ENCODE measurements around the gene KIF9.
"Not testable (repeated sequence)": the region's sequence is repeated elsewhere in the genome, so short reads cannot be mapped to it uniquely, and the experiment has no call there.

KIF9 gene

GRCh38 chr3:47251689-47252088 lies 30.9 kb downstream of the KIF9 start:
- H3K4me1 ChIP-seq (ENCODE audit: insufficient read depth, low read length, severe bottlenecking): no peaks in the 10 kb centered on the region

GRCh38 chr3:47251085-47251484 lies 31.5 kb downstream of the KIF9 start:
- H3K9ac ChIP-seq (ENCODE audit: low read length); H3K4me1 ChIP-seq (ENCODE audit: insufficient read depth, low read length, severe bottlenecking); H3K4me3 ChIP-seq (ENCODE audit: low read depth, low read length, poor library complexity, severe bottlenecking); H3K4me2 ChIP-seq (ENCODE audit: low read length); H2AFZ ChIP-seq (ENCODE audit: low read length); H3K27me3 ChIP-seq (ENCODE audit: insufficient read depth, low read length); H3F3A ChIP-seq (ENCODE audit: insufficient read depth, low read length); H3K9me3 ChIP-seq (ENCODE audit: low read length); H3K27ac ChIP-seq (ENCODE audit: low read depth, low read length, poor library complexity, severe bottlenecking); H4K20me1 ChIP-seq (ENCODE audit: insufficient read depth, low read length); H3K36me3 ChIP-seq (ENCODE audit: insufficient read depth, low read length); H3K79me2 ChIP-seq (ENCODE audit: insufficient read depth, low read length); H3K9me2 ChIP-seq (ENCODE audit: low read depth, low read length): not testable (repeated sequence)

More at GRCh38 chr3:47251689-47252088, 30.9 kb downstream of the KIF9 start:
- Histone ChIP-seq H3F3A (ENCODE audit: insufficient read depth, low read length) (no peaks in the 10 kb centered on the region), H3K9me3 (ENCODE audit: low read length) (no peaks in the 10 kb centered on the region), H3K4me3 (ENCODE audit: low read depth, low read length, poor library complexity, severe bottlenecking) (no peak overlapping the region), H3K36me3 (ENCODE audit: insufficient read depth, low read length) (no peaks in the 10 kb centered on the region), H3K27me3 (ENCODE audit: insufficient read depth, low read length) (no peaks in the 10 kb centered on the region), H3K9ac (ENCODE audit: low read length) (no peak overlapping the region), H3K79me2 (ENCODE audit: insufficient read depth, low read length) (no peaks in the 10 kb centered on the region), H3K9me2 (ENCODE audit: low read depth, low read length) (no peaks in the 10 kb centered on the region), H4K20me1 (ENCODE audit: insufficient read depth, low read length) (no peaks in the 10 kb centered on the region), H3K27ac (ENCODE audit: low read depth, low read length, poor library complexity, severe bottlenecking) (no peak overlapping the region), H2AFZ (ENCODE audit: low read length) (no peak overlapping the region), H3K4me2 (ENCODE audit: low read length) (no peak overlapping the region)
- TF ChIP-seq EZH2 (IDR thresholded peaks at IDR 0.05; ENCODE audit: borderline replicate concordance, low read length) (no peak), CTCF (IDR thresholded peaks at IDR 0.05; ENCODE audit: low read length) (no peak)

GRCh38 chr3:47250309-47251060 lies 32.1 kb downstream of the KIF9 start:
- Histone ChIP-seq H3K36me3 (ENCODE audit: insufficient read depth, low read length) (no peaks in the 10 kb centered on the region), H3F3A (ENCODE audit: insufficient read depth, low read length) (no peaks in the 10 kb centered on the region), H3K4me2 (ENCODE audit: low read length) (no peak overlapping the region), H3K79me2 (ENCODE audit: insufficient read depth, low read length) (no peaks in the 10 kb centered on the region), H3K27ac (ENCODE audit: low read depth, low read length, poor library complexity, severe bottlenecking) (no peak overlapping the region), H3K9me3 (ENCODE audit: low read length) (no peaks in the 10 kb centered on the region), H3K4me3 (ENCODE audit: low read depth, low read length, poor library complexity, severe bottlenecking) (no peak overlapping the region), H2AFZ (ENCODE audit: low read length) (no peak overlapping the region), H3K9ac (ENCODE audit: low read length) (no peak overlapping the region), H4K20me1 (ENCODE audit: insufficient read depth, low read length) (no peaks in the 10 kb centered on the region), H3K4me1 (ENCODE audit: insufficient read depth, low read length, severe bottlenecking) (no peaks in the 10 kb centered on the region), H3K27me3 (ENCODE audit: insufficient read depth, low read length) (no peaks in the 10 kb centered on the region), H3K9me2 (ENCODE audit: low read depth, low read length) (no peaks in the 10 kb centered on the region)
- peak; percentile 58 for TF ChIP-seq CTCF (IDR thresholded peaks at IDR 0.05; ENCODE audit: low read length)
- no peak for TF ChIP-seq EZH2 (IDR thresholded peaks at IDR 0.05; ENCODE audit: borderline replicate concordance, low read length)
